ENCODE results near the gene RAB27B. TPM values are rescaled to one million over a fixed set of nuclear protein-coding genes. Genes with fewer than 3 reads are reported as not detected.

RAB27B gene
- total and polyA plus RNA-seq, 3 experiments from 2014 or later = 0.15 to 1.2 (median 0.22) TPM

- no peaks in the 10 kb centered on the region for H3K9me3 ChIP-seq (ENCODE audit: low read length)
- peaks cover 0 to 2% (median 0%) of the 10 kb centered on the region in 3 donors for H3K36me3 Mint-ChIP-seq
- no peaks in the 10 kb centered on the region for H3K27me3 Mint-ChIP-seq
- DNase-seq = no peak
- no peak overlapping the region for H3K27ac ChIP-seq (ENCODE audit: low read depth, low read length)
- no peak overlapping the region for H3K27ac Mint-ChIP-seq
- peaks cover 17 to 22% (median 19%) of the 10 kb centered on the region in 3 donors for H3K4me1 Mint-ChIP-seq
- H3K4me1 ChIP-seq (ENCODE audit: insufficient read depth, low read length) = peaks cover 14% of the 10 kb centered on the region
- no peak overlapping the region for H3K4me3 Mint-ChIP-seq
- POLR2A ChIA-PET = no interaction called here
- CTCF ChIA-PET = no interaction called here
- no peaks in the 10 kb centered on the region for H3K27me3 ChIP-seq (ENCODE audit: insufficient read depth, low read length, poor library complexity, severe bottlenecking)
- no peaks in the 10 kb centered on the region for H3K9me3 Mint-ChIP-seq
- no peaks in the 10 kb centered on the region for H3K36me3 ChIP-seq (ENCODE audit: insufficient read depth, low read length)
- H3K4me3 ChIP-seq (ENCODE audit: low read length) = no peak overlapping the region
Observed at GRCh38 chr18:54942569-54942968, 114.3 kb downstream of the RAB27B start.

Other genes with a start within 250 kb of the RAB27B start
- gene DYNAP, start 237.2 kb upstream of the RAB27B start, total RNA-seq = not detected
- gene DYNAP, start 237.2 kb upstream of the RAB27B start, polyA plus RNA-seq = not detected
- gene CCDC68, start 131.0 kb downstream of the RAB27B start, total RNA-seq = not detected
- not detected for gene CCDC68, start 131.0 kb downstream of the RAB27B start, polyA plus RNA-seq

Data from CD8-positive, alpha-beta memory T cell (primary cell).